GM12801 (cell line): Measurements from ENCODE around the gene NOP16.

ENCODE experiments used
- CTCF ChIP-seq: IDR thresholded peaks from one replicate; pipeline ENCODE4 v1.5.1; 2011; ENCODE audit warnings: control low read depth; ENCODE audit not compliant: insufficient read length; ENCODE audit errors: extremely low read depth

The NOP16 gene

GRCh38 chr5:176415240-176415951 lies 27.0 kb upstream of the NOP16 start:
- TF ChIP-seq CTCF, result no peak

GRCh38 chr5:176414704-176415103 lies 26.3 kb upstream of the NOP16 start:
- TF ChIP-seq CTCF, result no peak

- TF ChIP-seq CTCF, result no peak
Measured at GRCh38 chr5:176413709-176414191, 25.4 kb upstream of the NOP16 start.

GRCh38 chr5:176413255-176413565 lies 24.8 kb upstream of the NOP16 start:
- no peak for TF ChIP-seq CTCF

GRCh38 chr5:176412517-176413254 lies 24.3 kb upstream of the NOP16 start:
- no peak for TF ChIP-seq CTCF

GRCh38 chr5:176410486-176411180 lies 22.2 kb upstream of the NOP16 start:
- no peak for TF ChIP-seq CTCF

- no peak for TF ChIP-seq CTCF
Measured at GRCh38 chr5:176409765-176410164, 21.4 kb upstream of the NOP16 start.
